RWPE1 (cell line): ENCODE measurements around the gene WDR13.

ENCODE experiments used
- CTCF ChIA-PET: fragments of 350-600 bp; sonication (Branson Sonifier 250); formaldehyde crosslinking; extraction: SDS; loops from one replicate; lab custom pipeline; 2021; lab: Yijun Ruan, JAX
- POLR2A ChIA-PET: fragments of 400-600 bp; formaldehyde crosslinking; extraction: SDS; loops from one replicate; lab custom pipeline; 2020; ENCODE audit warnings: antibody characterized with exemption; ENCODE audit not compliant: low non-redundant PET; lab: Yijun Ruan, JAX
- DNase-seq: peaks from one replicate; pipeline ENCODE4 v3.0.0; 2012; ENCODE audit warnings: low spot score
- H3K27ac ChIP-seq: fragments of 450-650 bp; 2 replicates; pipeline ENCODE4 v1.5.1; 2017
- TF ChIP-seq, protein P1 (sequence below): fragments of 450-650 bp; conservative IDR thresholded peaks from 2 replicates; pipeline ENCODE4 v1.5.1; 2017; ENCODE audit warnings: low read depth, mild to moderate bottlenecking

Gene WDR13

DNA sequence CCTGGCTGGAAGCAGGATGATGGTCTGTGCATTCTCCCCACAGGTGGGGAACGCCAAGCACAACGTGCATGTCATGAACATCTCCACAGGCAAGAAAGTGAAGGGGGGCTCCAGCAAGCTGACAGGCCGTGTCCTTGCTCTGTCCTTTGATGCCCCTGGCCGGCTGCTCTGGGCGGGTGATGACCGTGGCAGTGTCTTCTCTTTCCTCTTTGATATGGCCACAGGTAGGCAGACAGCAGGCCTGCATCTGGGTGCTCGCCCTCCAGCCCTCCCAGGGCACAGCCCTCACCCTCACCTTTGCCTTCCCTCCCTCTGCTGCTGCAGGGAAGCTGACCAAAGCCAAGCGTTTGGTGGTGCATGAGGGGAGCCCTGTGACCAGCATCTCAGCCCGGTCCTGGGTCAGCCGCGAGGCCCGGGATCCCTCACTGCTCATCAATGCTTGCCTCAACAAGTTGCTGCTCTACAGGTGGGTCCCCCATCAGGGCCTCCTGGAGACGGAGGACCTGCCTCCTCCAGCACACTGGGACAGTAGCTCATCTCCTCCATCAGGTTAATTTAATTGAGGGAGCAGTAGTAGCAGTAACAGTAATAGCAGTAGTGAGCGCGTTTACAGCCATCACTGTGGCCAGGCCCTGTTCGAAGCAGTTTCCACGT, 4.6 kb downstream of the WDR13 start:
- DNase-seq: no peak
- CTCF ChIA-PET: no interaction called here
- POLR2A ChIA-PET: no interaction called here
- H3K27ac ChIP-seq: no peak overlapping the region
- TF ChIP-seq, protein P1, sequence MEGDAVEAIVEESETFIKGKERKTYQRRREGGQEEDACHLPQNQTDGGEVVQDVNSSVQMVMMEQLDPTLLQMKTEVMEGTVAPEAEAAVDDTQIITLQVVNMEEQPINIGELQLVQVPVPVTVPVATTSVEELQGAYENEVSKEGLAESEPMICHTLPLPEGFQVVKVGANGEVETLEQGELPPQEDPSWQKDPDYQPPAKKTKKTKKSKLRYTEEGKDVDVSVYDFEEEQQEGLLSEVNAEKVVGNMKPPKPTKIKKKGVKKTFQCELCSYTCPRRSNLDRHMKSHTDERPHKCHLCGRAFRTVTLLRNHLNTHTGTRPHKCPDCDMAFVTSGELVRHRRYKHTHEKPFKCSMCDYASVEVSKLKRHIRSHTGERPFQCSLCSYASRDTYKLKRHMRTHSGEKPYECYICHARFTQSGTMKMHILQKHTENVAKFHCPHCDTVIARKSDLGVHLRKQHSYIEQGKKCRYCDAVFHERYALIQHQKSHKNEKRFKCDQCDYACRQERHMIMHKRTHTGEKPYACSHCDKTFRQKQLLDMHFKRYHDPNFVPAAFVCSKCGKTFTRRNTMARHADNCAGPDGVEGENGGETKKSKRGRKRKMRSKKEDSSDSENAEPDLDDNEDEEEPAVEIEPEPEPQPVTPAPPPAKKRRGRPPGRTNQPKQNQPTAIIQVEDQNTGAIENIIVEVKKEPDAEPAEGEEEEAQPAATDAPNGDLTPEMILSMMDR: no peak

DNA sequence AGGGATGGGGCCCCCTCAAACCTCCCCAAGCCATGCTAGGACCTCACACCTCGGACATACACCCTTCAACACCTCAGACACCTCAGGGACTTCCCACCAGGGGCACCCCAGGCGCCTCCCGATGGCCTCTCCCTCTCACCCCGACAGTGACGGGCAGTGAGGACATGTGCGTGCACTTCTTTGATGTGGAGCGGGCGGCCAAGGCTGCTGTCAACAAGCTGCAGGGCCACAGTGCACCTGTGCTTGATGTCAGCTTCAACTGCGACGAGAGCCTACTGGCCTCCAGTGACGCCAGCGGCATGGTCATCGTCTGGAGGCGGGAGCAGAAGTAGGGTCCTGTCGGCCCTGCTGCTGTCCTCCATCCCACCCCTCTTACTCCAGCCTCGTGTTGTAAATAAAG, 7.4 kb downstream of the WDR13 start:
- TF ChIP-seq, protein P1: no peak
- H3K27ac ChIP-seq: no peak overlapping the region
- POLR2A ChIA-PET: no interaction called here

DNA sequence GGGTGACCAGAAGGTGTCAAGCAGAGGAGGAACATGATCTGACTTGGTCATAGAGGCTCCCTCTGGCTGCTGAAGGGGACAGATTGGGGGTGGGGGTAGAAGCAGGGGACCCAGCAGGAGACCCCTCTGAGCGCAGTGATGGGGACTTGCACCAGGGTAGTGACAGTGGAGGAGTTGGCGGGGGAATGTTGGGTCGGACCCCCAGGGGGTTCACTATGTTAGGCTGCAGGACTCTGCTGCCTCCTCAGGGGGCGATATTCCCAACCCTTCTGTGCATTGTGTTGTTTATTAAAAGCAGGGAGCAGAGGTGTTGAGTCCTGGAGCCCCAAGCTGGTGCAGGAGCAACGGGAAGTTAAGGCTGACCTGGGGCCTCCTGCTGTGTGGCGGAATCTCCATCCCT, 8.8 kb downstream of the WDR13 start:
- ChIA-PET CTCF (no interaction called here), POLR2A (no interaction called here)
- TF ChIP-seq, protein P1: no peak
- no peak overlapping the region for H3K27ac ChIP-seq
- DNase-seq: no peak

More for the DNA sequence above, 7.4 kb downstream of the WDR13 start:
- no peak for DNase-seq
- CTCF ChIA-PET: no interaction called here

DNA sequence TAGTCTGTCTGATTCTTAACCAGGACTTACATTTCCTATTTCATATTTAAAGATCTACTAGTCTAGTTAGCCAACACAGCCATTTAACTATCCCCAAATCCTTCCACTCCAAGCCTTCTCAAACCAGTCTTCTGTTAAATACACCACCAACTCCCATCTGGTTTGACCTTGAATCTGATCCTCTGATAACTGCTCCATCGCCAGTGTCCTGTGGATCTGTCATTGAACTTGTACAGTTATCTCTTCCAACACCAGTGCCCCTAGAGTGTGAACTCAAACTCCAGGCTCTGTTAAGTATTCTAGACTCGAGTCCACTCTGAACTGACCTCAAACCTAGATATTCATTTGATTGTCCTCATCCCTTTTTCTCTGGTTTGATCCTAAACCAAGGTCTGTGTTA, 14.4 kb downstream of the WDR13 start:
- no peak overlapping the region for H3K27ac ChIP-seq
- TF ChIP-seq, protein P1: no peak
- no peak for DNase-seq
- CTCF ChIA-PET: no interaction called here
- POLR2A ChIA-PET: no interaction called here

DNA sequence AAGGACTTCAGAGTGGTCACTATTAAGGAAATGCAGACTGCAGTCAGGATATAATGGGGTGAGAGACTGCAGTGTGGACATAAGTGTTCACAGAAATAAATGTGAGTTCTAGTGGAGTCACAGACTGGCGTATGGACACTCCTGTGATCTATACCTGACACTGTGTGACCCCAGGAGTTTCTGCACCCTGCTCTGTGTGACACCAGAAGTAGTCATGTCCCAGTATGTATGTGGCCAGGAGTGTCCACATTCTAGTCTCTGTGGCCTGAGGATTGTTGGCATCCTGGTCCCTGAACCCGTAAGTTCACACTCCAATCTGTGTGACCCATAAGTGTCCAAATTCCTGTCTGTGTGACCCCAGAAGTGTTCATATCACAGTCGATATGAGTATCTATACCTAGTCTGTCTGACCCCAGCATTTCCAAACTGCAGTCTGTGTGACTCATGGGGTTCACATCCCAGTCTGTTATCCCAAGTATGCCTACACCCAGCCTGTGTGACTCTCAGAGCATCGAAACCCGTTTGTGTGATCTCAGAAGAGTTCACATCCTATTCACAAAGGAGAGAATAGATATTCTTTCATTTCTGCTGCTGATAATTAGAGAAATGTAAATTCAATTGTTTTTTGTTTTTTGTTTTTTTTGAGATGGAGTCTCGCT, 16.3 kb downstream of the WDR13 start:
- H3K27ac ChIP-seq: no peak overlapping the region
- ChIA-PET CTCF (no interaction called here), POLR2A (no interaction called here)
- TF ChIP-seq, protein P1: no peak
- no peak for DNase-seq

DNA sequence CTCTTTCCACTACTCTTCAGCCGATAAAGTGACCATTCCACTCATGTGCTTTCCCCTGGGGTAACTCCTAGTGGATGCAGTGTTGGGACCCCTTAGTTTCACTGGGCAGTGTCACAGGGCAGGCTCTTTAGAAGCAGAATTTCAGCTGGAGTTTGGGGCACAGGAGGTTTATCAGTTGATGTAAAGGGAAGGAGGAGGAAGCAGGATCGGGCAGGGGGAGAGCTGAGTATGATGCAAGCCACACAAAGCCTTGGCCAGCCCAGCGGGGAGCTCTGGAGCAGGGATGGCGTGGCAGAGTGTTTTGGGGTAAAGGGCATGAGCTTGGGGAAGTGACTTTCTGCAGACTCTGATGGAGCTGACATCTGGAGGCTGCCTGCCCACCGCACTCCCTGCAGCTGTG, 19.3 kb downstream of the WDR13 start:
- POLR2A ChIA-PET: no interaction called here

More for the DNA sequence above, 19.3 kb downstream of the WDR13 start:
- CTCF ChIA-PET: no interaction called here
- H3K27ac ChIP-seq: no peak overlapping the region
- no peak for DNase-seq
- TF ChIP-seq, protein P1: no peak
